Measurements from ENCODE around the gene OR6Y1. TPM values are rescaled to one million over a fixed set of nuclear protein-coding genes. Genes with fewer than 3 reads are reported as not detected.

OR6Y1 gene
- total RNA-seq, 1 donor from 2014 or later = not detected

DNA sequence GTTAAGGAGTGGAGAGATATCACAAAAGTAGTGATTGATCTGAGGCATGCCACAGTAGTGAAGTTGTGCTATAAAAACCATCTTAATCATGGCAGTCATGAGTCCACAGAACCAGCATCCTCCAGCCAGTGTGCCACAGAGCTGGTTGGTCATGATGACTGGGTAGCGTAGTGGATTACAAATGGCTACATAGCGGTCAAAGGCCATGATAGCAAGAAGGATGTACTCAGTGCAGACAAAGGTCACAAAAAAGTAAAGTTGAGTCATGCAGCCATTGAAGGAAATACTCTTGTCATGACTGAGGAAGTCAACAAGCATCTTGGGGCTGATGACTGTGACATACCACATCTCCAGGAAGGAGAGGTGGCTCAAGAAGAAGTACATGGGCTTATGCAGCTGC, 6.7 kb downstream of the OR6Y1 start:
- Mint-ChIP-seq H3K27ac (no peak overlapping the region), H3K27me3 (ENCODE audit: insufficient read depth, low read depth) (peaks cover 2% of the 10 kb centered on the region), H3K9me3 (no peaks in the 10 kb centered on the region), H3K4me1 (no peaks in the 10 kb centered on the region), H3K4me3 (no peak overlapping the region), H3K36me3 (no peaks in the 10 kb centered on the region)
- no peaks in the 10 kb centered on the region for H3F3A ChIP-seq (ENCODE audit: low read depth)
- no peak overlapping the region for H3K9ac ChIP-seq
- H3K4me2 ChIP-seq = no peak overlapping the region
- H3K36me3 ChIP-seq = no peaks in the 10 kb centered on the region
- H3K27ac ChIP-seq = no peak overlapping the region
- no peaks in the 10 kb centered on the region for H3K79me2 ChIP-seq (ENCODE audit: low read depth)
- no peak for DNase-seq (ENCODE audit: low spot score)
- H4K20me1 ChIP-seq (ENCODE audit: low read depth) = no peaks in the 10 kb centered on the region
- H3K4me3 ChIP-seq = no peak overlapping the region
- TF ChIP-seq EZH2phosphoT487 (IDR thresholded peaks at IDR 0.05) (no peak), EZH2 (IDR thresholded peaks at IDR 0.05) (no peak)
- TF ChIP-seq, protein P1, sequence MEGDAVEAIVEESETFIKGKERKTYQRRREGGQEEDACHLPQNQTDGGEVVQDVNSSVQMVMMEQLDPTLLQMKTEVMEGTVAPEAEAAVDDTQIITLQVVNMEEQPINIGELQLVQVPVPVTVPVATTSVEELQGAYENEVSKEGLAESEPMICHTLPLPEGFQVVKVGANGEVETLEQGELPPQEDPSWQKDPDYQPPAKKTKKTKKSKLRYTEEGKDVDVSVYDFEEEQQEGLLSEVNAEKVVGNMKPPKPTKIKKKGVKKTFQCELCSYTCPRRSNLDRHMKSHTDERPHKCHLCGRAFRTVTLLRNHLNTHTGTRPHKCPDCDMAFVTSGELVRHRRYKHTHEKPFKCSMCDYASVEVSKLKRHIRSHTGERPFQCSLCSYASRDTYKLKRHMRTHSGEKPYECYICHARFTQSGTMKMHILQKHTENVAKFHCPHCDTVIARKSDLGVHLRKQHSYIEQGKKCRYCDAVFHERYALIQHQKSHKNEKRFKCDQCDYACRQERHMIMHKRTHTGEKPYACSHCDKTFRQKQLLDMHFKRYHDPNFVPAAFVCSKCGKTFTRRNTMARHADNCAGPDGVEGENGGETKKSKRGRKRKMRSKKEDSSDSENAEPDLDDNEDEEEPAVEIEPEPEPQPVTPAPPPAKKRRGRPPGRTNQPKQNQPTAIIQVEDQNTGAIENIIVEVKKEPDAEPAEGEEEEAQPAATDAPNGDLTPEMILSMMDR (IDR thresholded peaks at IDR 0.05) = no peak
- H2AFZ ChIP-seq (replicated peaks) = no peak overlapping the region
- no peaks in the 10 kb centered on the region for H3K27me3 ChIP-seq
- no peaks in the 10 kb centered on the region for H3K9me3 ChIP-seq (ENCODE audit: low read depth)
- H3K4me1 ChIP-seq = no peaks in the 10 kb centered on the region

DNA sequence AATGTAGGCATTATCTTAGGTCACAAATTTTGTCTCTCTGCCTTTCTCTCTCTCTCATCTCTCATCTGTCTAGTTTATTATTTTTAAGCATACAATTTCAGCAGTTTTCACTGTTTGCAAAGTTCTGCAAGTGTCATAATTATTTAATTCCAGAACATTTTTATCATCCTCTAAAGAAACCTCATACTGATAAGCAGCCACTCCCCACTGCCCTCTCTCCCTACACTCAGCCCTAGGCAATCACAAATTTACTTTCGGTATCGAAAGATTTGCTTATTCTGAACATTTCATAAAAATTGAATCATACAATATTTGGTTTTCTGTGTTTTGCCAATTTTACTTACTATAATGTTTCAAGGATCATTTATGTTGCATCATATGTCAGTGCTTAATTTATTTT, 16.6 kb downstream of the OR6Y1 start:
- Histone ChIP-seq H3K9ac (no peak overlapping the region), H3K27me3 (no peaks in the 10 kb centered on the region), H3K9me3 (ENCODE audit: low read depth) (no peaks in the 10 kb centered on the region), H3K4me2 (no peak overlapping the region), H3F3A (ENCODE audit: low read depth) (no peaks in the 10 kb centered on the region), H2AFZ (replicated peaks) (no peak overlapping the region), H3K79me2 (ENCODE audit: low read depth) (no peaks in the 10 kb centered on the region), H4K20me1 (ENCODE audit: low read depth) (no peaks in the 10 kb centered on the region), H3K36me3 (no peaks in the 10 kb centered on the region), H3K27ac (no peak overlapping the region), H3K4me3 (no peak overlapping the region), H3K4me1 (no peaks in the 10 kb centered on the region)
- no peaks in the 10 kb centered on the region for H3K9me3 Mint-ChIP-seq
- H3K27me3 Mint-ChIP-seq (ENCODE audit: insufficient read depth, low read depth) = peaks cover 2% of the 10 kb centered on the region
- no peak overlapping the region for H3K4me3 Mint-ChIP-seq
- no peaks in the 10 kb centered on the region for H3K36me3 Mint-ChIP-seq
- H3K4me1 Mint-ChIP-seq = peaks cover 3% of the 10 kb centered on the region
- TF ChIP-seq EZH2phosphoT487 (IDR thresholded peaks at IDR 0.05) = no peak
- no peak for TF ChIP-seq EZH2 (IDR thresholded peaks at IDR 0.05)
- TF ChIP-seq, protein P1 (IDR thresholded peaks at IDR 0.05) = no peak
- H3K27ac Mint-ChIP-seq = no peak overlapping the region
- DNase-seq (ENCODE audit: low spot score) = no peak

GRCh38 chr1:158534496-158534895, 19.7 kb downstream of the OR6Y1 start:
- Histone ChIP-seq H3K36me3 (no peaks in the 10 kb centered on the region), H3K9ac (no peak overlapping the region), H3K9me3 (ENCODE audit: low read depth) (no peaks in the 10 kb centered on the region), H3K79me2 (ENCODE audit: low read depth) (no peaks in the 10 kb centered on the region), H3K4me2 (no peak overlapping the region), H3K27me3 (no peaks in the 10 kb centered on the region), H4K20me1 (ENCODE audit: low read depth) (no peaks in the 10 kb centered on the region), H3K27ac (no peak overlapping the region), H3K4me1 (no peaks in the 10 kb centered on the region), H3K4me3 (no peak overlapping the region), H3F3A (ENCODE audit: low read depth) (no peaks in the 10 kb centered on the region), H2AFZ (replicated peaks) (no peak overlapping the region)
- Mint-ChIP-seq H3K4me1 (peaks cover 3% of the 10 kb centered on the region), H3K9me3 (peaks cover under 1% of the 10 kb centered on the region), H3K27ac (no peak overlapping the region), H3K27me3 (ENCODE audit: insufficient read depth, low read depth) (peaks cover 2% of the 10 kb centered on the region), H3K4me3 (no peak overlapping the region), H3K36me3 (no peaks in the 10 kb centered on the region)
- TF ChIP-seq EZH2phosphoT487 (IDR thresholded peaks at IDR 0.05) (no peak), EZH2 (IDR thresholded peaks at IDR 0.05) (no peak)
- DNase-seq (ENCODE audit: low spot score) = no peak

DNA sequence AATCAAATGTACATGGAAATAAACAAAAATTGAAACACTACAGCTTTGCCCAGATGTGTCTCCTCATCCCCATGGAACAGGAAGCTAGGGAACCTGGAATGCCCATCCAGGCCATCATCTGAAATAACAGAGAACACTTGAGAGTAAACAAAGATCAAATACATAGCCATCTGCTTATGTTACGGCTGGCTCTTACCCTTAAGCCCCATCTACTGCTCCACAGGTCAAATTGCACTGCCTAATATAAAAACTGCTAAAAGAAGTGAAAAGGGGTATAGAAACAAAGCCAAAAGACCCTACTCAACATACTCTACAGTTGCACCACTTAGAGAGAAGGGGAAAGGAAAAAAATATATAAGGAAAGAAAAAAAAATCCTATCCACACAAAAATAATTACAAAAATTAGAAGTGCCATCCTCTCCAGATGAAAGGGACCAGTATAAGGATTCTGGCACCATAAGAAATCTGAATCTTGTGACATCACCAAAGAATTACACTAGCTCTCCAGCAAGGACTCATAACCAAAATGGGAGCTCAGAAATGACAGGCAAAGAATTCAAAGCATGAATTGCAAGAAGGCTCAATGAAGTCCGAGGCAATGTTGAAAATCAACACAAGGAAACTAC, 26.9 kb downstream of the OR6Y1 start:
- H3K27ac Mint-ChIP-seq = no peak overlapping the region
- H3K9me3 ChIP-seq (ENCODE audit: low read depth) = no peaks in the 10 kb centered on the region
- no peaks in the 10 kb centered on the region for H3K4me1 Mint-ChIP-seq
- no peaks in the 10 kb centered on the region for H3F3A ChIP-seq (ENCODE audit: low read depth)
- no peak overlapping the region for H3K4me3 ChIP-seq
- TF ChIP-seq, protein P1 (IDR thresholded peaks at IDR 0.05) = no peak
- TF ChIP-seq EZH2phosphoT487 (IDR thresholded peaks at IDR 0.05) = no peak
- TF ChIP-seq EZH2 (IDR thresholded peaks at IDR 0.05) = no peak
- H3K36me3 ChIP-seq = no peaks in the 10 kb centered on the region
- H3K79me2 ChIP-seq (ENCODE audit: low read depth) = no peaks in the 10 kb centered on the region
- no peaks in the 10 kb centered on the region for H4K20me1 ChIP-seq (ENCODE audit: low read depth)
- no peak overlapping the region for H3K4me3 Mint-ChIP-seq
- no peak overlapping the region for H3K9ac ChIP-seq
- H3K9me3 Mint-ChIP-seq = peaks cover 11% of the 10 kb centered on the region
- H3K36me3 Mint-ChIP-seq = no peaks in the 10 kb centered on the region
- no peaks in the 10 kb centered on the region for H3K4me1 ChIP-seq
- no peaks in the 10 kb centered on the region for H3K27me3 Mint-ChIP-seq (ENCODE audit: insufficient read depth, low read depth)
- H3K27ac ChIP-seq = no peak overlapping the region
- no peak for DNase-seq (ENCODE audit: low spot score)
- H3K27me3 ChIP-seq = no peaks in the 10 kb centered on the region
- H3K4me2 ChIP-seq = no peak overlapping the region
- no peak overlapping the region for H2AFZ ChIP-seq (replicated peaks)
